HepG2 (cell line): ENCODE data around the gene RBP2. TPM values are rescaled to one million over a fixed set of nuclear protein-coding genes. Genes with fewer than 3 reads are reported as not detected.
"Not testable (repeated sequence)": the region's sequence is repeated elsewhere in the genome, so short reads cannot be mapped to it uniquely, and the experiment has no call there.

Experiments used
- ATAC-seq: fragments of 200-7000 bp; cut with Tn5 transposase; 3 replicates; pipeline ENCODE4 v1.9.1; 2020; ENCODE audit warnings: mild to moderate bottlenecking, moderate library complexity
- BruUV-seq: library from RNA; stranded (reverse); fragments of 400-500 nt; replicated peaks from 2 replicates; lab custom pipeline; 2021; lab: Mats Ljungman, UMichigan
- CTCF ChIA-PET: fragments of 300-600 bp; formaldehyde crosslinking; extraction: SDS; loops from one replicate; lab custom pipeline; 2021; ENCODE audit warnings: low total read pairs, inconsistent platforms, low intra/inter-chr PET ratio; lab: Yijun Ruan, JAX
- POLR2A ChIA-PET: fragments of 350-600 bp; sonication (Branson Sonifier 250); formaldehyde crosslinking; loops from one replicate; lab custom pipeline; 2020; ENCODE audit warnings: antibody characterized with exemption, inconsistent platforms; lab: Yijun Ruan, JAX
- DNase-seq: peaks from one replicate; pipeline ENCODE4 v3.0.0-alpha.2; 2015; ENCODE audit warnings: low spot score
- FAIRE-seq: peaks from 3 replicates; lab custom pipeline; 2011; peaks lifted over from hg19 to GRCh38; lab: Jason Lieb, UNC
- H2AFZ ChIP-seq: one replicate; pipeline ENCODE4 v1.6.1; 2011; ENCODE audit warnings: low read length, inconsistent platforms
- H3K27ac ChIP-seq: fragments of 300-600 bp; 3 replicates; pipeline ENCODE4 v1.8.0; 2011; ENCODE audit warnings: mixed run types, mild to moderate bottlenecking, mixed read lengths, low read length, inconsistent platforms; ENCODE audit not compliant: insufficient read depth; ENCODE audit errors: extremely low read length
- H3K27me3 ChIP-seq, 2 experiments: fragments of 200-600 bp in 1 of 2; 2 replicates in 1 of 2; 3 replicates in 1 of 2; pipeline versions ENCODE4 v1.6.0 to v1.8.0; 2011; ENCODE audit warnings: low read length in 2 of 2, mild to moderate bottlenecking in 2 of 2, moderate library complexity in 2 of 2, inconsistent platforms in 1 of 2; ENCODE audit not compliant: insufficient read depth in 2 of 2, control insufficient read depth in 1 of 2
- H3K36me3 ChIP-seq, 2 experiments: fragments of 200-600 bp in 1 of 2; replicated peaks in 1 of 2; 2 replicates in 1 of 2; 3 replicates in 1 of 2; pipeline versions ENCODE4 v1.5.1 to v1.8.0; 2011; ENCODE audit warnings: low read length in 2 of 2, inconsistent platforms in 1 of 2; ENCODE audit not compliant: insufficient read depth in 2 of 2, control insufficient read depth in 1 of 2
- H3K4me1 ChIP-seq: 2 replicates; pipeline ENCODE4 v1.5.1; 2012; ENCODE audit warnings: low read length, inconsistent platforms; ENCODE audit not compliant: insufficient read depth
- H3K4me2 ChIP-seq: 2 replicates; pipeline ENCODE4 v1.6.0; 2011; ENCODE audit warnings: low read depth, low read length, inconsistent platforms
- H3K4me3 ChIP-seq, 3 experiments: fragments of 200-600 bp in 1 of 3; sonication (generic), shearing (Covaris generic) in 1 of 3; replicated peaks in 1 of 3; 2 replicates each; pipeline ENCODE4 v1.5.1; 2011 to 2016; ENCODE audit warnings: low read length in 3 of 3, inconsistent platforms in 2 of 3, low read depth in 2 of 3, mild to moderate bottlenecking in 2 of 3, control low read depth in 1 of 3, mixed read lengths in 1 of 3; ENCODE audit not compliant: insufficient read depth in 1 of 3
- H3K79me2 ChIP-seq: one replicate; pipeline ENCODE4 v1.6.1; 2011; ENCODE audit warnings: low read length, inconsistent platforms; ENCODE audit not compliant: insufficient read depth
- H3K9ac ChIP-seq: 2 replicates; pipeline ENCODE4 v1.6.0; 2011; ENCODE audit warnings: mild to moderate bottlenecking, low read depth, low read length, inconsistent platforms; ENCODE audit not compliant: insufficient read depth
- H3K9me3 ChIP-seq: 2 replicates; pipeline ENCODE4 v1.5.1; 2012; ENCODE audit warnings: mild to moderate bottlenecking, low read length
- H4K20me1 ChIP-seq: 2 replicates; pipeline ENCODE4 v1.6.0; 2011; ENCODE audit warnings: inconsistent platforms, mild to moderate bottlenecking, low read length, moderate library complexity; ENCODE audit not compliant: insufficient read depth
- ZNF317 ChIP-seq: sonication (generic); formaldehyde crosslinking; IDR thresholded peaks from 2 replicates; pipeline ENCODE4 v1.5.0; 2020; ENCODE audit warnings: mild to moderate bottlenecking, missing genetic modification reagents
- in situ Hi-C: cut with HindIII; loops from 2 replicates; pipeline ENCODE4 v1.10.0; 2017; ENCODE audit warnings: low pct_unique_long_range_greater_than_20kb; ENCODE audit not compliant: extremely low pct_ligation_motif_present
- intact Hi-C: fragments of 100-400 bp; cut with micrococcal nuclease; formaldehyde crosslinking; loops from one replicate; pipeline ENCODE4 v1.10.0; 2022; ENCODE audit not compliant: unreplicated experiment
- polyA plus RNA-seq, 8 experiments: library from polyadenylated mRNA; depleted of rRNA in 3 of 8; stranded (reverse) in 7 of 8; unstranded in 1 of 8; fragments of >200 nt; fragmentation: Illumina TruSeq in 4 of 8; extraction: Trizol in 4 of 8; gene quantifications; 2 replicates each; pipeline versions ENCODE4 v1.2.1 to v1.2.3, GENCODE V29; 2011 to 2016; ENCODE audit warnings: low read depth in 4 of 8, missing spikeins in 1 of 8, mixed read lengths in 1 of 8; ENCODE audit not compliant: insufficient read depth in 1 of 8
- total RNA-seq, 5 experiments: library from RNA; depleted of rRNA; stranded (reverse); fragments of >200 nt; fragmentation: Illumina TruSeq; extraction: Trizol; gene quantifications; 2 replicates each; pipeline ENCODE4 v1.2.3, GENCODE V29; 2016; ENCODE audit warnings: low read depth in 1 of 5

RBP2 gene
- total and polyA plus RNA-seq, 2 of the 13 experiments (the other 11 are each of a cell fraction or from before 2014, with no cell fraction given): 0.17 to 2.5 TPM

- DNase-seq, H3K27me3 ChIP-seq, H2AFZ ChIP-seq, BruUV-seq, H3K4me3 ChIP-seq, H3K9me3 ChIP-seq, H3K27ac ChIP-seq, H3K4me1 ChIP-seq, FAIRE-seq, in situ Hi-C loops, CTCF ChIA-PET, H4K20me1 ChIP-seq, H3K79me2 ChIP-seq, H3K36me3 ChIP-seq, POLR2A ChIA-PET, H3K4me2 ChIP-seq, ATAC-seq, H3K9ac ChIP-seq: not testable (repeated sequence)
- peak; percentile 92 for TF ChIP-seq ZNF317 (CRISPR knock-in tag)
- intact Hi-C loops: loop anchor here (1.0 kb wide), 1 partner anchor 34 kb away; no protein-coding TSS in a partner anchor
These were observed 63.4 kb downstream of the RBP2 start for GRCh38 chr3:139412891-139413290.

Other genes with a start within 250 kb of the RBP2 start
- gene MRPS22, start 132.5 kb downstream of the RBP2 start, total RNA-seq (2016; rRNA removed; fragmentation: Illumina TruSeq; extraction: Trizol): 113 and 139 TPM in 2 replicates
- gene MRPS22, start 132.5 kb downstream of the RBP2 start, polyA plus RNA-seq (2011; rRNA removed): 37.8 and 52.7 TPM in 2 replicates
- 217 and 344 TPM in 2 replicates for gene COPB2, start 86.9 kb downstream of the RBP2 start, total RNA-seq (2016; rRNA removed; fragmentation: Illumina TruSeq; extraction: Trizol)
- 69.8 and 83.3 TPM in 2 replicates for gene COPB2, start 86.9 kb downstream of the RBP2 start, polyA plus RNA-seq (2011; rRNA removed)
- 6.4 and 8.9 TPM in 2 replicates for gene RBP1, start 63.2 kb upstream of the RBP2 start, total RNA-seq (2016; rRNA removed; fragmentation: Illumina TruSeq; extraction: Trizol)
- gene RBP1, start 63.2 kb upstream of the RBP2 start, polyA plus RNA-seq (2011; rRNA removed): 12.6 and 16.9 TPM in 2 replicates
- 6.1 TPM in 2 replicates for gene NMNAT3, start 201.5 kb upstream of the RBP2 start, total RNA-seq (2016; rRNA removed; fragmentation: Illumina TruSeq; extraction: Trizol)
- gene NMNAT3, start 201.5 kb upstream of the RBP2 start, polyA plus RNA-seq (2011; rRNA removed): 6.9 and 7.0 TPM in 2 replicates